NCI-H2107 treated with DMSO at 0.1 percent for 48 hours (cell line): ENCODE data around the gene AHRR.
"Not testable (repeated sequence)": the region's sequence is repeated elsewhere in the genome, so short reads cannot be mapped to it uniquely, and the experiment has no call there.

Experiments used
- DNase-seq: peaks from one replicate; lab custom pipeline; 2025; ENCODE audit not compliant: unreplicated experiment; lab: John Stamatoyannopoulos, UW

The AHRR gene

DNA sequence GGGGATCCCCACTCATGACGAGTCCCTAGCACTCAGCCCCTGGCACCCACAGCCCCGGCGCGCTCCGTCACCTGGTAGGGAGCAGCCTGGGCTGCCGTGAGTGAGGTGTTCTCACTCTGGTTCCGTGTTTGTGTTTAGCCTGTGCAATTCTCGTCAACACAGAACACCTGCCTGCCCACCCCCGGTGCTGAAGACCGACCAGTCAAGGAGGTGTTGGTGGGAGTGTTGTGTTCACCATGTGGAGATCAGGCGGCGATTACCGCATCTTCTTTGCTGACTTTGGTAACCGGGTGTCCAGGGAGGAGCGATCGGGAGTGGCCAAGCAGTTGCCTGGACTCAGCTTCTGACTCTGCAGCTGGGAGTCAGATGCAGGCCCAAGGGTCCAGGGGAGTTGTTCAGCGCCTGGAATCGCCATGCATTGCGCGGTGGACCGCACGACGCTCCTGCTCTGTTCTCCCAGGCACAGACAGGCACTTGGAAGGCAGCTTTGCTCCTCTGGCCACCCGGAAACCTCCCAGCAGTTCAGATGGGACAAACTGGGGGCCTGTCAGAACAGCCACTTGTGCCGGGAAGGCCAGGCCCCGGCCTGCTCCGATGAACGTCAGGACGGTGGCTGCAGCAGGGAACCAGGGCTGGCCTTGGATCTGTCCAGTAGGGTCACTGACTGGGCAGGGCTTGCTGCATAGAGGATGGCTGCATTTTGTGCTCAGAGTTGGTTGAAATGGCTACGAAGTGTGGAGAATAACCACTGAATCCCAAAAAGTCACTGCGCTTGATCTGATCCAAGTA lies 149.6 kb downstream of the AHRR start:
- peak; percentile 20 for DNase-seq

DNA sequence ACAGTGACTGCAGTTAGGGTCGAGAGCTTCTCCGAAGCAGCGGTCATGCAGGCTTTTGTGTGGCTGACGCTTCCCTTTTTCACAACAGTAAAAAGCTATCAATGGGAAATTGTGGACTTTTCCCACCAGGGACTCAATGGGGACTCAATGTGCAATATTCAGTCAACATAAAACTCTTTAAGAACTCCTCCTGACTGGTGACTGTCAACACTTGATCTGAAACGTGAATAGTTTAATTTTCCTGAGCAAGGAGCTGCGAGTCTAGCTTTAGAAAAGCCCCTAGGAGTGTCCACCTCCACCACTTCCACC lies 150.2 kb downstream of the AHRR start:
- DNase-seq, result no peak

DNA sequence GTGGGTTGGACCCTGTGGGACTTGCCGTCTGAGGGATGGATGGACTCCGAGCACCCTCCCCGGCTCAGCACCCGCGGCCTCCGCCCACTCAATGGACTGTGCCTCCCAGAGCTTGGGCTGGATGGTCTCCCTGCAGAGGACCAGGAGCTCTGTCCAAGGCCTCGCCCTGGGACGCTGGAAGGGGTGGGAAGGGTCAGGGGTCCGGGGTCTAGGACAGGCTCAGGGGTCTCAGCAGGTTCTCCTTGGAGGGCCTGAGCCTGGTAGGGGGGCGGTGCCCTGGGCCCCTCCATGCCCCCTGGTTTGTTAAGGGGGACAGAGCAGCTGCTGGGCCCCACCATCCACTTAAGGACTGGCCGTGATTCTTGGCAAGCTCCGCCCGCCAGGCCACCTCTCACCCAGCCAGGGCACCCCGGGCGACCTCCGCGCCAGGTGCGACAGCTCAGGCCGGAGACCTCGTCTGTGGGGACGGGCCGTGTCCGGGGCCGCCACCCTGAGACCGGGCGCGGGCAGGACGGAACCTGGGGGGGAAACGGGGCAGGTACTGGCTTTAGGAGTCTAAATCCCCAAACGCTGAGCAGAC lies 150.7 kb downstream of the AHRR start:
- DNase-seq, result no peak

- DNase-seq, result peak; percentile 81
These were observed 151.4 kb downstream of the AHRR start for GRCh38 chr5:472656-473550.

- DNase-seq, result no peak
These were observed 152.2 kb downstream of the AHRR start for GRCh38 chr5:473551-474192.

DNA sequence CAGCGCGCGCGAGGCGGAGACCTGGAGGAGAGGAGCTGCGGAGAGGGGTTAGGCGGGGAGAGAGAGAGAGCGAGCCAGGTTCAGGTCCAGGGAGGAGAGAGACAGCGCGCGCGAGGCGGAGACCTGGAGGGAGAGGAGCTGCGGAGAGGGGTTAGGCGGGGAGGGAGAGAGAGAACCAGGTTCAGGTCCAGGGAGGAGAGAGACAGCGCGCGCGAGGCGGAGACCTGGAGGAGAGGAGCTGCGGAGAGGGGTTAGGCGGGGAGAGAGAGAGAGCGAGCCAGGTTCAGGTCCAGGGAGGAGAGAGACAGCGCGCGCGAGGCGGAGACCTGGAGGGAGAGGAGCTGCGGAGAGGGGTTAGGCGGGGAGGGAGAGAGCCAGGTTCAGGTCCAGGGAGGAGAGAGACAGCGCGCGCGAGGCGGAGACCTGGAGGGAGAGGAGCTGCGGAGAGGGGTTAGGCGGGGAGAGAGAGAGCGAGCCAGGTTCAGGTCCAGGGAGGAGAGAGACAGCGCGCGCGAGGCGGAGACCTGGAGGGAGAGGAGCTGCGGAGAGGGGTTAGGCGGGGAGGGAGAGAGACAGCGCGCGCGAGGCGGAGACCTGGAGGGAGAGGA lies 152.8 kb downstream of the AHRR start:
- not testable (repeated sequence) for DNase-seq

- DNase-seq, result no peak
These were observed 153.5 kb downstream of the AHRR start for GRCh38 chr5:474840-475661.

- no peak for DNase-seq
These were observed 154.2 kb downstream of the AHRR start for GRCh38 chr5:475704-476101.

DNA sequence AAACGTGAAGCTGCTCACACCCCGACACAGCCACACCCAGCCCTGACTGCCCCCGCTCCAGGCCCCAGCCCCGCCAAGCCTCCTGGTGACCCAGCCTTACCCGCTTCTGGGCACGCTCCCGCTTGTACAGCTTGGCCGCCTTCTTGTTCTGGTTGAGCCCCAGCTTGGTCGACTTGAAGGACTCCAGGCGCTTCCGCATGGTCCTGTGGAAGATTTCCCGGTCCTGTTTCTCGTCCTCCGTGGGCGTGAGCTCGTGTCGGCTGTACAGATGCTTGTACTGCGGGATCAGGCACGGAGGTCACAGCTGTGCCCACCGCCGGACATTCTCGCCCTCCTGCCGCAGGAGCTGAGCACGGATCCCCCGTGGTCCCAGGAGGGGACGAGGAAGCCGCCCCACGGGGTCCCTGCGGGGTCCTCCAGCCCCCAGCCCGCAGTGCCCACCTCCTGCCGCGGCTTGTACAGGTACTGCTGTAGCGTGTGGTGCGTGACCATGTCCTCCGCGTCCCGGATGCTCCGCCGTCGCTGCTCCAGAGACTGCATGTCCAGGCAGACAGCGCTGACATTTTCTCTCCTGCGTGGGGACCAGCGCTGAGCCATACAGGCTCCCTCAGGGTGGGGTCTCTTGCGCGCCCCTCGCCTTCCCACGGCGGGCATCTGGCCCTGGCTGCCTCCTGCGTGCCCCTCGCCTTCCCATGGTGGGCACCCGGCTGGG lies 154.7 kb downstream of the AHRR start:
- DNase-seq, result no peak

DNA sequence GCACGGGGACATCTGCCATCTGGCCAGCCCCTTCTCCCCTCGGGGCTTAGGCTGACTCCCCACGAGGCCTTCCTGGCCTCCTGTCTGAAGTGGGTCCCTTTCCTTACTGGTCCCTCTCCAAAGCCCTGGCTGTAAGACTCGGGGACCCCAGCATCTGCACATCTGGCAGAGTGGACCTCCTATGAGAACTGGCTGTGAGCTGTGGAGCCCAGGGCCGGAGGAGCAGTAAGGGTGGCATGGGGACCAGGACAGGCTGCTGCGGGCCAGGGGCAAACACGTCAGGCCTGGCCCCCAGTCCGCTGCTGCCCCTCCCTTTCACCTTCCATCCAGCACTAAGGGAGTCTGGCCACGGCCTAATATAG lies 155.3 kb downstream of the AHRR start:
- DNase-seq, result no peak

- no peak for DNase-seq
These were observed 155.7 kb downstream of the AHRR start for GRCh38 chr5:477247-477646.

DNA sequence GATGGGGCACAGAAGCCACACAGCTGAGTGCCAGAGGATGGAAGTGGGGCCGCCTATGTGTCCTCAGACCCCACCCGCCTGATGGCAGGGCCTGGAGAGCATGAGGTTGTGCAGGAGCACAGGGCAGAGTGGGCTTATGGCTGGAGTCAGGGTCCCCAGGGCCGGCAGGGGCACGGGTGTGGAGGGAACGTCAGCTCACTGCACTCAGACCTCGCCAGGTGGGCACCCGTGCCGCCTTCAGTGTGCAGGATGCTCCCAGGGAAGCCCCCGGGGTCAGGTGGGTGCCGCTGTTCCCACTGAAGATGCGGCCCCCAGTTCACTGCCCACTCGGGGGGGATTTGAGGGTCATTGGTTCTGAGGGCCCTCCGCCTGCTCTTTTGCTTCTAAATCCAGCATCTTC lies 156.4 kb downstream of the AHRR start:
- no peak for DNase-seq

GRCh38 chr5:478369-478981 lies 157.0 kb downstream of the AHRR start:
- DNase-seq, result no peak

- no peak for DNase-seq
These were observed 157.5 kb downstream of the AHRR start for GRCh38 chr5:478982-479535.

- DNase-seq, result no peak
These were observed 158.2 kb downstream of the AHRR start for GRCh38 chr5:479566-480319.

DNA sequence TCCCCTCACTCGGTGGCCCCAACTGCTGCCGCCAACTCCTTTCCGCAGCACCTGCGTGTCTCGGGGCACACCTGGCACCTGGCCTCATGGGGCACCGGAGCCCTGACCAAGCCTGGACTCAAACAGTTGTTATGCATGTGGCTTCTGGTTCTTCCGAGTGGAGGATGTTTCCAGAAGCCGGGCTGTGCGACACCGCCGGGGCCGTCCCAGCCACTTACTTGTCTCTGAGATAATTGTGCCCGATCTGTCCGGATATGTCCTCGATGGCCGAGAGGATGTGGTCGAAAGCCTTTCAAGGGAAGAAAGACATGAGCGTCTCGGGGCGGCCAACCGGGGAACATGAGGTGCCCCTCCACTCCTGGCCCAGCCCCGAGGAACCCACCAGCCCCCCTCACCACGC lies 159.8 kb downstream of the AHRR start:
- no peak for DNase-seq

GRCh38 chr5:482021-482420 lies 160.5 kb downstream of the AHRR start:
- no peak for DNase-seq

- no peak for DNase-seq
These were observed 161.0 kb downstream of the AHRR start for GRCh38 chr5:482506-482905.
